Mammary epithelial cell (primary cell): Measurements from ENCODE around the gene SMC1B.
"Not testable (repeated sequence)": the region's sequence is repeated elsewhere in the genome, so short reads cannot be mapped to it uniquely, and the experiment has no call there.

ENCODE experiments used
- CTCF ChIP-seq, 2 donors: IDR thresholded peaks in 1 of 2; conservative IDR thresholded peaks in 1 of 2; 2 replicates each; pipeline ENCODE4 v1.5.1; 2011 to 2012; ENCODE audit warnings: inconsistent platforms in 2 of 2, low read length in 2 of 2, mild to moderate bottlenecking in 2 of 2, control low read depth in 1 of 2, low read depth in 1 of 2; ENCODE audit not compliant: insufficient read depth in 1 of 2; ENCODE audit errors: extremely low read depth in 1 of 2
- EZH2 ChIP-seq: IDR thresholded peaks from 2 replicates; pipeline ENCODE4 v1.6.1; 2012; ENCODE audit warnings: low read length, inconsistent platforms, borderline replicate concordance

DNA sequence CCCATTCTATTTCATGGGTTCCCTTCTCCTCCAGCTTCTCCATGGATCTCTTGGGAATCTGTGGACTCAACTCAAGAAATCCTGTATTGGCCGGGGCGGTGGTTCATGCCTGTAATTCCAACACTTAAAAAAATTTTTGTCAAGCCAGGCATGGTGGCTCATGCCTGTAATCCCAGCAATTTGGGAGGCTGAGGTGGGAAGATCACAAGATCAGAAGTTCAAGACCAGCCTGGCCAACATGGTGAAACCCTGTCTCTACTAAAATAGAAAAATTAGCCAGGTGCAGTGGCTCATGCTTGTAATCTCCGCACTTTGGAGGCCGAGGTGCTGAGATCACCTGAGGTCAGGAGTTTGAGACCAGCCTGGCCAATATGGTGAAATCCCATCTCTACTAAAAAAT lies 34.2 kb upstream of the SMC1B start:
- not testable (repeated sequence) for TF ChIP-seq CTCF (conservative IDR thresholded peaks at IDR 0.05 in 1 of 2, IDR thresholded peaks at IDR 0.05 in 1 of 2; ENCODE audit: extremely low read depth in 1 of 2, insufficient read depth in 1 of 2, low read depth in 1 of 2, low read length in 2 of 2); EZH2
